Gastrocnemius medialis (tissue), 4 donors: ENCODE data around the gene TMEM63C. TPM values are rescaled to one million over a fixed set of nuclear protein-coding genes. Genes with fewer than 3 reads are reported as not detected.

Experiments used
- ATAC-seq, 2 donors: fragments of 150-250 bp; one replicate each; pipeline ENCODE4 v1.9.1; 2016
- DNase-seq, 2 donors: peaks; one replicate each; pipeline ENCODE4 v3.0.0-alpha.2; 2019
- H3K27ac ChIP-seq, 4 donors: fragments of 200-600 bp; sonication (generic); 1 replicate in 1 of 4; 2 replicates in 3 of 4; pipeline ENCODE4 v1.5.1; 2016 to 2018; ENCODE audit warnings: mild to moderate bottlenecking in 2 of 4, moderate library complexity in 1 of 4
- H3K27me3 ChIP-seq, 3 donors: fragments of 200-600 bp; sonication (generic) in 2 of 3; 1 replicate in 1 of 3; 2 replicates in 2 of 3; pipeline versions ENCODE4 v1.5.1 to v1.6.0; 2016 to 2019; ENCODE audit warnings: mild to moderate bottlenecking in 1 of 3, moderate library complexity in 1 of 3
- H3K36me3 ChIP-seq, 2 donors: fragments of 200-600 bp; sonication (generic) in 1 of 2; one replicate each; pipeline ENCODE4 v1.5.1; 2017 to 2018
- H3K4me1 ChIP-seq, 2 donors: fragments of 200-600 bp; sonication (generic) in 1 of 2; one replicate each; pipeline ENCODE4 v1.5.1; 2016 to 2017; ENCODE audit warnings: mild to moderate bottlenecking in 2 of 2
- H3K4me3 ChIP-seq, 4 donors: fragments of 200-600 bp; sonication (generic) in 3 of 4; 1 replicate in 1 of 4; 2 replicates in 3 of 4; pipeline ENCODE4 v1.5.1; 2016 to 2019; ENCODE audit warnings: mild to moderate bottlenecking in 2 of 4
- H3K9me3 ChIP-seq, 3 donors: fragments of 200-600 bp; sonication (generic) in 2 of 3; 1 replicate in 1 of 3; 2 replicates in 2 of 3; pipeline ENCODE4 v1.5.1; 2016 to 2019
- POLR2A ChIP-seq, 2 donors: fragments of 450-650 bp; IDR thresholded peaks; one replicate each; pipeline ENCODE4 v1.6.1; 2017; ENCODE audit warnings: antibody characterized with exemption in 2 of 2, mild to moderate bottlenecking in 2 of 2, moderate library complexity in 2 of 2
- in situ Hi-C, 4 donors: fragments of 200-750 bp; cut with MboI; loops; one replicate each; pipeline versions ENCODE4 v1.15.0 to v1.8.0; 2017; ENCODE audit warnings: low sequenced_read_pairs in 4 of 4
- intact Hi-C: fragments of 100-400 bp; cut with DNase I; formaldehyde crosslinking; loops from one replicate; pipeline ENCODE4 v1.15.1; 2023; ENCODE audit warnings: low total_unique reads
- total RNA-seq, 4 donors: library from RNA; depleted of rRNA; stranded (reverse); fragments of >200 nt; gene quantifications; one replicate each; pipeline versions ENCODE4 v1.1.0 to v1.2.3, GENCODE V29; 2016
- TF ChIP-seq, protein P1 (sequence below), 5 experiments: fragments of 450-650 bp in 3 of 5; fragments of 200-600 bp in 2 of 5; sonication (generic) in 2 of 5; IDR thresholded peaks in 4 of 5; conservative IDR thresholded peaks in 1 of 5; 1 replicate in 4 of 5; 2 replicates in 1 of 5; pipeline ENCODE4 v1.5.1; 2016 to 2019; ENCODE audit warnings: antibody characterized with exemption in 5 of 5, mild to moderate bottlenecking in 3 of 5, moderate library complexity in 3 of 5

TMEM63C gene
- total RNA-seq, 4 donors from 2014 or later, result 0.05 TPM; not detected in 2

DNA sequence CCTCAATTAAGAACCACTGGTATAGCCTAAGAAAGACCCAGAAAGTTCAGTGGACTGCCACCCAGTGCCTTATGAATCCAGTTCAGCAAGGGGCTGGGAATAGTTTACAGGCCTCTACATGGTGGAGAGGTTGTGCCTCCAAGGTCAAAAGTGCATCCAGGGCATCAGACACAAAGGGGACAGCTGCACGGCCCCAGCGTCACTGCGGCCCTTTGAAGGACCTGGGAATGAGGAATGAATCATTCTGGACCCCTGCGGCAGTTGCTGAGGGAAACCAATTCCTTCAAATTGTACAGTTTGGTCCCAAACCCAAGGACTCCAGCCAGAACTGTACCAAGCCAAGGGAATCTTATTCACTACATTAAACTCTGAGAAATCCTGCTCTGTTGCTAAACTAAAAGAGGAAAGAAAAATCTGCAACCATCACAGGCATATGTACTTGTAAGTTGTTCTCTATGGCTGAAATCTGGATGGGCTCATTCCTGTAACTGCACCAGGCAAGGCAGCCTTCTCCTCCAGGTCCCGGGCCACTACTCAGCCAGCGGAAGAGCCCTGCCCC lies 100.3 kb downstream of the TMEM63C start:
- H3K36me3 ChIP-seq, result peaks cover under 1 to 100% of the 10 kb centered on the region in 2 donors
- in situ Hi-C loops, result loop anchor here in 1 of 4 donors (25.0 kb wide), 1 partner anchor 420 kb away; no protein-coding TSS in a partner anchor
- H3K27ac ChIP-seq, result no peak overlapping the region
- no peak for TF ChIP-seq POLR2A (IDR thresholded peaks at IDR 0.05)
- TF ChIP-seq, protein P1, sequence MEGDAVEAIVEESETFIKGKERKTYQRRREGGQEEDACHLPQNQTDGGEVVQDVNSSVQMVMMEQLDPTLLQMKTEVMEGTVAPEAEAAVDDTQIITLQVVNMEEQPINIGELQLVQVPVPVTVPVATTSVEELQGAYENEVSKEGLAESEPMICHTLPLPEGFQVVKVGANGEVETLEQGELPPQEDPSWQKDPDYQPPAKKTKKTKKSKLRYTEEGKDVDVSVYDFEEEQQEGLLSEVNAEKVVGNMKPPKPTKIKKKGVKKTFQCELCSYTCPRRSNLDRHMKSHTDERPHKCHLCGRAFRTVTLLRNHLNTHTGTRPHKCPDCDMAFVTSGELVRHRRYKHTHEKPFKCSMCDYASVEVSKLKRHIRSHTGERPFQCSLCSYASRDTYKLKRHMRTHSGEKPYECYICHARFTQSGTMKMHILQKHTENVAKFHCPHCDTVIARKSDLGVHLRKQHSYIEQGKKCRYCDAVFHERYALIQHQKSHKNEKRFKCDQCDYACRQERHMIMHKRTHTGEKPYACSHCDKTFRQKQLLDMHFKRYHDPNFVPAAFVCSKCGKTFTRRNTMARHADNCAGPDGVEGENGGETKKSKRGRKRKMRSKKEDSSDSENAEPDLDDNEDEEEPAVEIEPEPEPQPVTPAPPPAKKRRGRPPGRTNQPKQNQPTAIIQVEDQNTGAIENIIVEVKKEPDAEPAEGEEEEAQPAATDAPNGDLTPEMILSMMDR (IDR thresholded peaks at IDR 0.05 in 4 of 5, conservative IDR thresholded peaks at IDR 0.05 in 1 of 5), result no peak
- no peaks in the 10 kb centered on the region for H3K27me3 ChIP-seq
- H3K9me3 ChIP-seq, result no peaks in the 10 kb centered on the region
- intact Hi-C loops, result no loop called here
- ATAC-seq, result no peak
- no peak for DNase-seq
- no peak overlapping the region for H3K4me3 ChIP-seq
- no peaks in the 10 kb centered on the region for H3K4me1 ChIP-seq

DNA sequence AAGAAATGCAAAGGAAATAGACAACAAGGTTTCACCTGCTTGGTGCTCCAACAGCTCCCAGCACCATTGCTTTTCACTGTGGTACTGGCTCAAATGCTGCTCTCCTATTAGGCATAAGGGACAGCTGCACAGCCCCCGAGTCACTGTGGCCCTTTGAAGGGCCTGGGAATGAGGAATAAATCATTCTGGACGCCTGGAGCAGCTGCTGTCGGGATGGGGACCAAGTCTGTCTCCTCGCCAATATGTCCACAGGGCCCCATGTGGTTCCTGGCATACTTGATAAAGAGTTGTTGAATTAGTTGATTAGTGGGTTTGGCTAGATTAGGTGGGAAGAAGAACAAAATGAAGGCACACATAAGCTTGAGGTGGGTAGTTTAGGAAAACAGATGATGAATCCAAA lies 102.5 kb downstream of the TMEM63C start:
- in situ Hi-C loops (loop anchor here in 1 of 4 donors (25.0 kb wide), 1 partner anchor 422 kb away; no protein-coding TSS in a partner anchor), intact Hi-C loops (no loop called here)
- Histone ChIP-seq H3K36me3 (peaks cover 3 to 98% of the 10 kb centered on the region in 2 donors), H3K27me3 (no peaks in the 10 kb centered on the region), H3K27ac (no peak overlapping the region), H3K4me3 (no peak overlapping the region), H3K9me3 (no peaks in the 10 kb centered on the region), H3K4me1 (no peaks in the 10 kb centered on the region)
- ATAC-seq, result no peak
- TF ChIP-seq, protein P1 (IDR thresholded peaks at IDR 0.05 in 4 of 5, conservative IDR thresholded peaks at IDR 0.05 in 1 of 5), result no peak
- no peak for TF ChIP-seq POLR2A (IDR thresholded peaks at IDR 0.05)
- no peak for DNase-seq

DNA sequence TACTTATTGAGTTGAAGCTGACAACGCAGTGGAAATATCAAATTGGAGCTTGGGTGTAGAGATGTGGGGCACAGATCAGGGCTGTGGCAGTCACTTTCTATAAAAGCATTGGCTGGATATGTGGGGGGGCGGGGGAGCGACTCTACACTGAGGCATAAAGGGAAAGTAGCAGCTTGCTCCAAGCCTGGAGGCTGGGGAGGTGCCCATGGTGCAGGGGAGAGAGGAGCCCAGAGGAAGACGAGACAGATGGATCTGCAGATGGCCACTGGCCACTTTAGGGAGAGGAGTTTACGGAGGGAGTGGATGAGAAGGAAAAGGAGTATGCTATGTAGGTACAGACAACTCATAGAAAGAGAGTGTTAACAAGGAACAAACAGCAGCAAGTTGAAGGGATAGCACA lies 102.9 kb downstream of the TMEM63C start:
- ATAC-seq (no peak), DNase-seq (no peak)
- in situ Hi-C loops, result loop anchor here in 1 of 4 donors (25.0 kb wide), 1 partner anchor 422 kb away; no protein-coding TSS in a partner anchor
- Histone ChIP-seq H3K27ac (no peak overlapping the region), H3K9me3 (no peaks in the 10 kb centered on the region), H3K36me3 (peaks cover 3 to 96% of the 10 kb centered on the region in 2 donors), H3K4me1 (no peaks in the 10 kb centered on the region), H3K4me3 (no peak overlapping the region), H3K27me3 (no peaks in the 10 kb centered on the region)
- intact Hi-C loops, result no loop called here
- no peak for TF ChIP-seq POLR2A (IDR thresholded peaks at IDR 0.05)
- TF ChIP-seq, protein P1 (IDR thresholded peaks at IDR 0.05 in 4 of 5, conservative IDR thresholded peaks at IDR 0.05 in 1 of 5), result no peak

- Histone ChIP-seq H3K27ac (no peak overlapping the region), H3K9me3 (no peaks in the 10 kb centered on the region), H3K4me3 (no peak overlapping the region), H3K36me3 (peaks cover 3 to 87% of the 10 kb centered on the region in 2 donors), H3K4me1 (no peaks in the 10 kb centered on the region), H3K27me3 (no peaks in the 10 kb centered on the region)
- DNase-seq (no peak), ATAC-seq (no peak)
- intact Hi-C loops (no loop called here), in situ Hi-C loops (loop anchor here in 1 of 4 donors (25.0 kb wide), 1 partner anchor 424 kb away; no protein-coding TSS in a partner anchor)
- TF ChIP-seq, protein P1 (IDR thresholded peaks at IDR 0.05 in 4 of 5, conservative IDR thresholded peaks at IDR 0.05 in 1 of 5), result no peak
- TF ChIP-seq POLR2A (IDR thresholded peaks at IDR 0.05), result no peak
Observed at GRCh38 chr14:77286576-77286975, 105.0 kb downstream of the TMEM63C start.
